PC-9 (cell line): ENCODE measurements around the gene NR1H4. TPM values are rescaled to one million over a fixed set of nuclear protein-coding genes. Genes with fewer than 3 reads are reported as not detected.

Experiments
- BruUV-seq: library from RNA; stranded (reverse); fragments of 400-500 nt; replicated peaks from 2 replicates; lab custom pipeline; 2021; lab: Mats Ljungman, UMichigan
- CTCF ChIA-PET: fragments of 300-600 bp; sonication (Branson Sonifier 250); formaldehyde crosslinking; loops from one replicate; lab custom pipeline; 2022; ENCODE audit warnings: antibody characterized with exemption; lab: Charles Lee
- POLR2A ChIA-PET: fragments of 300-600 bp; sonication (Branson Sonifier 250); formaldehyde crosslinking; loops from one replicate; lab custom pipeline; 2022; ENCODE audit warnings: antibody characterized with exemption; ENCODE audit not compliant: unreplicated experiment; lab: Charles Lee
- DNase-seq, 2 experiments: peaks; one replicate each; pipeline versions ENCODE4 v3.0.0 to v3.0.0-alpha.2; 2015 to 2022; ENCODE audit warnings: mixed read lengths in 1 of 2
- H2AFZ ChIP-seq: fragments of 200-600 bp; sonication (generic); 2 replicates; pipeline ENCODE4 v1.8.1; 2017; ENCODE audit warnings: antibody characterized with exemption
- H3F3A ChIP-seq: fragments of 200-600 bp; sonication (generic); 2 replicates; pipeline ENCODE4 v1.8.1; 2017; ENCODE audit warnings: antibody characterized with exemption, mild to moderate bottlenecking, low read depth; ENCODE audit not compliant: insufficient read depth
- H3K27ac ChIP-seq: fragments of 200-600 bp; sonication (generic); 2 replicates; pipeline ENCODE4 v1.6.1; 2016; ENCODE audit warnings: mixed run types
- H3K27me3 ChIP-seq: fragments of 200-600 bp; sonication (generic); 2 replicates; pipeline ENCODE4 v1.6.1; 2016; ENCODE audit warnings: low read depth, mixed run types; ENCODE audit not compliant: insufficient read depth
- H3K36me3 ChIP-seq: fragments of 200-600 bp; sonication (generic); 2 replicates; pipeline ENCODE4 v1.6.1; 2016; ENCODE audit warnings: low read depth, mixed run types
- H3K4me1 ChIP-seq: fragments of 200-600 bp; sonication (generic); replicated peaks from 2 replicates; pipeline ENCODE4 v1.6.1; 2016; ENCODE audit warnings: mixed run types; ENCODE audit not compliant: insufficient read depth
- H3K4me2 ChIP-seq: fragments of 200-600 bp; sonication (generic); 2 replicates; pipeline ENCODE4 v1.6.1; 2017; ENCODE audit warnings: mixed run types
- H3K4me3 ChIP-seq: fragments of 200-600 bp; sonication (generic); 2 replicates; pipeline ENCODE4 v1.6.1; 2016; ENCODE audit warnings: mixed run types
- H3K79me2 ChIP-seq: fragments of 200-600 bp; sonication (generic); 2 replicates; pipeline ENCODE4 v1.6.1; 2017; ENCODE audit warnings: low read depth, mixed run types
- H3K9me2 ChIP-seq: fragments of 200-600 bp; sonication (generic); 2 replicates; pipeline ENCODE4 v1.8.1; 2017; ENCODE audit warnings: mild to moderate bottlenecking; ENCODE audit not compliant: insufficient read depth
- H3K9me3 ChIP-seq: fragments of 200-600 bp; sonication (generic); 2 replicates; pipeline ENCODE4 v1.8.1; 2016; ENCODE audit warnings: low read depth; ENCODE audit not compliant: insufficient read depth
- H4K20me1 ChIP-seq: fragments of 200-600 bp; sonication (generic); 2 replicates; pipeline ENCODE4 v1.8.1; 2017; ENCODE audit not compliant: insufficient read depth
- EZH2 ChIP-seq: fragments of 200-600 bp; sonication (generic); IDR thresholded peaks from 2 replicates; pipeline ENCODE4 v1.8.0; 2017; ENCODE audit warnings: antibody characterized with exemption, low read depth
- intact Hi-C: fragments of 100-400 bp; cut with micrococcal nuclease; formaldehyde crosslinking; loops from one replicate; pipeline ENCODE4 v1.10.0; 2022; ENCODE audit not compliant: unreplicated experiment
- total RNA-seq: library from RNA; stranded (reverse); gene quantifications from 2 replicates; pipeline ENCODE4 v1.2.3, GENCODE V29; 2021
- TF ChIP-seq, protein P1 (sequence below): fragments of 200-600 bp; sonication (generic); conservative IDR thresholded peaks from 2 replicates; pipeline ENCODE4 v1.6.1; 2017; ENCODE audit warnings: mixed run types, antibody characterized with exemption, mild to moderate bottlenecking, moderate library complexity

Gene NR1H4
- total RNA-seq, 1 experiment from 2014 or later = not detected

DNA sequence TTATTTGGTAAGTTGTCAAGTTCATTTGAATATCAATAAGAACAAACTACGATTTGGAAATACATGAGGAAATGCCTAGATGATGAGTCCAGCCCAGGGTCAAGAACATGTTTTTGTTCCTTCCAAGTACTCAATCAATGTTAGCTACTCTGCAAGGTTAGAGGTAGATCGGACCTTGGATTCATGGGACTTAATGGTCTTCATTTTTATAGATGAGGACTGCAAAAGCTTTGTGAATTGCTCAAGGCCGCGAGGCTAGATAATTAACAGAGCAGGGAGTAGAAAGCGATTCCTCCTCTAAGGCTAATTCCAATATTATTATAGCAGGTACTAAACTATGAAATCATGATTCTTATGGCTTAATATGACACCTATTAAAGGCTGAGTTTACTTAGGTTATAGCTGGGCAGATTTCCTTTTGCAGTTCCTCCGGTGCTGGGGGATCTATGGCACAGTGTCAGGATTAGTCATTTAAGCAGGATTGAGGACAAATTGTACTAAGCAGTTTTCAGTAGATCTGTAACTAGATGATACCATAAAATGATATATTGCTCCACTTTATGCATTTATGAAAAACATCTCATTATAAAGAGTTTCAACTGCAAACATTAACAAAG is 19.8 kb downstream of the NR1H4 start:
- Histone ChIP-seq H4K20me1 (no peaks in the 10 kb centered on the region), H3K27ac (no peak overlapping the region), H3K9me3 (no peaks in the 10 kb centered on the region), H2AFZ (no peak overlapping the region), H3K4me3 (no peak overlapping the region), H3K9me2 (no peaks in the 10 kb centered on the region), H3K79me2 (no peaks in the 10 kb centered on the region), H3K36me3 (no peaks in the 10 kb centered on the region), H3K4me1 (no peaks in the 10 kb centered on the region), H3K27me3 (peaks cover 9% of the 10 kb centered on the region; the same call in 1 of the 2 replicates), H3K4me2 (no peak overlapping the region), H3F3A (no peaks in the 10 kb centered on the region)
- ChIA-PET CTCF (no interaction called here), POLR2A (no interaction called here)
- TF ChIP-seq, protein P1, sequence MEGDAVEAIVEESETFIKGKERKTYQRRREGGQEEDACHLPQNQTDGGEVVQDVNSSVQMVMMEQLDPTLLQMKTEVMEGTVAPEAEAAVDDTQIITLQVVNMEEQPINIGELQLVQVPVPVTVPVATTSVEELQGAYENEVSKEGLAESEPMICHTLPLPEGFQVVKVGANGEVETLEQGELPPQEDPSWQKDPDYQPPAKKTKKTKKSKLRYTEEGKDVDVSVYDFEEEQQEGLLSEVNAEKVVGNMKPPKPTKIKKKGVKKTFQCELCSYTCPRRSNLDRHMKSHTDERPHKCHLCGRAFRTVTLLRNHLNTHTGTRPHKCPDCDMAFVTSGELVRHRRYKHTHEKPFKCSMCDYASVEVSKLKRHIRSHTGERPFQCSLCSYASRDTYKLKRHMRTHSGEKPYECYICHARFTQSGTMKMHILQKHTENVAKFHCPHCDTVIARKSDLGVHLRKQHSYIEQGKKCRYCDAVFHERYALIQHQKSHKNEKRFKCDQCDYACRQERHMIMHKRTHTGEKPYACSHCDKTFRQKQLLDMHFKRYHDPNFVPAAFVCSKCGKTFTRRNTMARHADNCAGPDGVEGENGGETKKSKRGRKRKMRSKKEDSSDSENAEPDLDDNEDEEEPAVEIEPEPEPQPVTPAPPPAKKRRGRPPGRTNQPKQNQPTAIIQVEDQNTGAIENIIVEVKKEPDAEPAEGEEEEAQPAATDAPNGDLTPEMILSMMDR = no peak
- no peak for TF ChIP-seq EZH2
- BruUV-seq = no TSS peak
- intact Hi-C loops = no loop called here
- no peak for DNase-seq

DNA sequence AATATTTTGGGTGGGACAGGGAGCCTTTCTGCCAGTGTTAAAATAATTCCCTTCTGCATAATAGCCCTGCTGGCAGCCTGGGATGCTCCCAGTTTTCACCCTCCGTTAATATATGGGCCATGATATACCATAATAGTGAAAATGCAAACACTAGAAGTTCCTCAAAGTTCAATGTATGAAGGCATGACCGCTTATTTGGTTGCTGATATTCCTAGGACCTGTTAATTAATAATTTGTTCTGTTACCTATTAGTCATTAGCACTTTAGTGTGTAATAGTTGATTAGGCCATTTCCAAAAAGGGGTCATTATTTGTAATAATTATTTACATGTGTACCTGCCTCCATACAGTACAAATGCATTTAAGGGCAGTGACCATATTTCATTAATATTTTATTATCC is 20.4 kb downstream of the NR1H4 start:
- no peak for TF ChIP-seq EZH2
- TF ChIP-seq, protein P1 = no peak
- Histone ChIP-seq H3K27me3 (peaks cover 9% of the 10 kb centered on the region; the same call in 1 of the 2 replicates), H3K9me2 (no peaks in the 10 kb centered on the region), H3K27ac (no peak overlapping the region), H3K9me3 (no peaks in the 10 kb centered on the region), H2AFZ (no peak overlapping the region), H3K4me3 (no peak overlapping the region), H4K20me1 (no peaks in the 10 kb centered on the region), H3K4me2 (no peak overlapping the region), H3K36me3 (no peaks in the 10 kb centered on the region), H3F3A (no peaks in the 10 kb centered on the region), H3K4me1 (no peaks in the 10 kb centered on the region), H3K79me2 (no peaks in the 10 kb centered on the region)
- intact Hi-C loops = no loop called here
- DNase-seq = no peak
- POLR2A ChIA-PET = no interaction called here
- no TSS peak for BruUV-seq
- CTCF ChIA-PET = no interaction called here

DNA sequence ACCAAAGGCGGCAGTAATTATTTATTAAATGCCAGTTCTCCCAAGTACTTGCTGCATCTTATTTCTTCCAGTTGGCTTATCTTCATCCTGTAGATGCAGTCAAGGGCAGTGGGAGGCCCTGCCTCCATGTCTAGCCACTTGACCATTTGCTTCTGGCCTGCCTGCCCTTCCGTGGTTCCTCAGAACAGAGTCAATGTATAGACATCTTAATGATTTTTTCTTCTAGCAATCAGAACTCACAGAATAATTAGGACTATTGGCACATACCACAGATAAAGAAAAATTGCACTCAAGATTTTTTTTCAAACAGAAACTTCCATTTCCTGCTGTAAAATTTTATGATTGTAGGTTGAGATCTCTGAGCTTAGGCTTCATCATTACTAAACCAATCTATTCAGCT is 20.9 kb downstream of the NR1H4 start:
- H3K4me2 ChIP-seq = no peak overlapping the region
- POLR2A ChIA-PET = no interaction called here
- no peaks in the 10 kb centered on the region for H3K9me3 ChIP-seq
- CTCF ChIA-PET = no interaction called here
- no TSS peak for BruUV-seq
- no peak overlapping the region for H2AFZ ChIP-seq
- H3F3A ChIP-seq = no peaks in the 10 kb centered on the region
- DNase-seq = no peak
- H3K79me2 ChIP-seq = no peaks in the 10 kb centered on the region
- no peak for TF ChIP-seq EZH2
- TF ChIP-seq, protein P1 = no peak
- no peaks in the 10 kb centered on the region for H3K9me2 ChIP-seq
- H3K27me3 ChIP-seq = peaks cover 9% of the 10 kb centered on the region; the same call in 1 of the 2 replicates
- H4K20me1 ChIP-seq = no peaks in the 10 kb centered on the region
- H3K27ac ChIP-seq = no peak overlapping the region
- no peaks in the 10 kb centered on the region for H3K4me1 ChIP-seq
- intact Hi-C loops = no loop called here
- no peak overlapping the region for H3K4me3 ChIP-seq
- H3K36me3 ChIP-seq = no peaks in the 10 kb centered on the region
